HEK293 (cell line): ENCODE data around the gene SUPT4H1.

ENCODE experiments used
- CTCF ChIA-PET: fragments of 350-600 bp; formaldehyde crosslinking; extraction: SDS; loops from one replicate; lab custom pipeline; 2021; ENCODE audit warnings: antibody characterized with exemption; lab: Yijun Ruan, JAX
- POLR2A ChIA-PET: fragments of 300-600 bp; formaldehyde crosslinking; extraction: SDS; loops from one replicate; lab custom pipeline; 2020; ENCODE audit warnings: antibody characterized with exemption, inconsistent platforms; lab: Yijun Ruan, JAX
- H3K27ac ChIP-seq: fragments of 200-500 bp; sonication (Bioruptor generic); 2 replicates; pipeline ENCODE4 v1.5.1; 2014; ENCODE audit warnings: low read depth, low read length, control low read depth, inconsistent platforms; ENCODE audit errors: extremely low read depth
- H3K36me3 ChIP-seq, 2 experiments: fragments of 200-500 bp in 1 of 2; sonication (Bioruptor generic) in 1 of 2; 1 replicate in 1 of 2; 2 replicates in 1 of 2; pipeline ENCODE4 v1.5.1; 2014 to 2017; ENCODE audit warnings: inconsistent platforms in 2 of 2, low read length in 2 of 2; ENCODE audit not compliant: control insufficient read depth in 2 of 2, insufficient read depth in 1 of 2
- H3K4me1 ChIP-seq: fragments of 200-500 bp; sonication (Bioruptor generic); 2 replicates; pipeline ENCODE4 v1.5.1; 2014; ENCODE audit warnings: mild to moderate bottlenecking, low read length, inconsistent platforms; ENCODE audit not compliant: control insufficient read depth, insufficient read depth
- H3K4me3 ChIP-seq: 2 replicates; pipeline ENCODE4 v1.5.1; 2011; ENCODE audit warnings: low read depth, mild to moderate bottlenecking, control low read depth, low read length, moderate library complexity
- H3K9me3 ChIP-seq: fragments of 200-500 bp; sonication (Bioruptor generic); 2 replicates; pipeline ENCODE4 v1.5.1; 2014; ENCODE audit warnings: low read depth, low read length, inconsistent platforms; ENCODE audit not compliant: control insufficient read depth, insufficient read depth
- KLF10 ChIP-seq: fragments of 450-650 bp; IDR thresholded peaks from 2 replicates; pipeline ENCODE4 v1.5.1; 2018; ENCODE audit warnings: missing biosample characterization, mild to moderate bottlenecking, missing genetic modification characterization
- OVOL3 ChIP-seq: fragments of 450-650 bp; formaldehyde crosslinking; IDR thresholded peaks from 2 replicates; pipeline ENCODE4 v1.5.1; 2016; ENCODE audit warnings: missing biosample characterization, missing genetic modification characterization
- ZBTB20 ChIP-seq: fragments of 450-650 bp; formaldehyde crosslinking; IDR thresholded peaks from 2 replicates; pipeline ENCODE4 v1.5.1; 2016; ENCODE audit warnings: missing biosample characterization, missing genetic modification characterization
- ZBTB8A ChIP-seq: fragments of 450-650 bp; formaldehyde crosslinking; IDR thresholded peaks from 2 replicates; pipeline ENCODE4 v1.5.1; 2016; ENCODE audit warnings: missing biosample characterization, missing genetic modification characterization
- ZFP37 ChIP-seq: fragments of 450-650 bp; formaldehyde crosslinking; IDR thresholded peaks from 2 replicates; pipeline ENCODE4 v1.5.1; 2016; ENCODE audit warnings: missing biosample characterization, missing genetic modification characterization
- ZFP41 ChIP-seq: fragments of 450-650 bp; formaldehyde crosslinking; IDR thresholded peaks from 2 replicates; pipeline ENCODE4 v1.5.1; 2016; ENCODE audit warnings: missing biosample characterization, missing genetic modification characterization, borderline replicate concordance
- ZNF239 ChIP-seq: fragments of 450-650 bp; formaldehyde crosslinking; IDR thresholded peaks from 2 replicates; pipeline ENCODE4 v1.5.1; 2016; ENCODE audit warnings: missing biosample characterization, missing genetic modification characterization
- ZNF37A ChIP-seq: fragments of 450-650 bp; IDR thresholded peaks from 2 replicates; pipeline ENCODE4 v1.5.1; 2018; ENCODE audit warnings: missing biosample characterization, missing genetic modification characterization
- ZNF473 ChIP-seq: fragments of 450-650 bp; formaldehyde crosslinking; IDR thresholded peaks from 2 replicates; pipeline ENCODE4 v1.5.1; 2017; ENCODE audit warnings: missing biosample characterization, missing genetic modification characterization
- ZNF549 ChIP-seq: fragments of 450-650 bp; IDR thresholded peaks from 2 replicates; pipeline ENCODE4 v1.5.1; 2018; ENCODE audit warnings: missing biosample characterization, missing genetic modification characterization, mild to moderate bottlenecking, inconsistent platforms, moderate library complexity
- ZNF600 ChIP-seq: fragments of 450-650 bp; formaldehyde crosslinking; IDR thresholded peaks from 2 replicates; pipeline ENCODE4 v1.5.1; 2016; ENCODE audit warnings: missing biosample characterization, missing genetic modification characterization
- ZNF677 ChIP-seq: fragments of 450-650 bp; IDR thresholded peaks from 2 replicates; pipeline ENCODE4 v1.5.0; 2018; ENCODE audit warnings: missing biosample characterization, mild to moderate bottlenecking, missing genetic modification characterization, moderate library complexity
- TF ChIP-seq, protein P1 (sequence below): fragments of 450-650 bp; formaldehyde crosslinking; IDR thresholded peaks from 2 replicates; pipeline ENCODE4 v1.5.1; 2016; ENCODE audit warnings: missing biosample characterization, missing genetic modification characterization, low read depth
- TF ChIP-seq, protein P2 (sequence below): fragments of 450-650 bp; formaldehyde crosslinking; IDR thresholded peaks from 2 replicates; pipeline ENCODE4 v1.5.1; 2016; ENCODE audit warnings: missing biosample characterization, missing genetic modification characterization
- TF ChIP-seq, protein P3 (sequence below): fragments of 450-650 bp; IDR thresholded peaks from 2 replicates; pipeline ENCODE4 v1.5.1; 2018; ENCODE audit warnings: missing biosample characterization, missing genetic modification characterization
- TF ChIP-seq, protein P4 (sequence below): fragments of 450-650 bp; formaldehyde crosslinking; IDR thresholded peaks from 2 replicates; pipeline ENCODE4 v1.5.1; 2017; ENCODE audit warnings: missing biosample characterization, missing genetic modification characterization

SUPT4H1 gene

DNA sequence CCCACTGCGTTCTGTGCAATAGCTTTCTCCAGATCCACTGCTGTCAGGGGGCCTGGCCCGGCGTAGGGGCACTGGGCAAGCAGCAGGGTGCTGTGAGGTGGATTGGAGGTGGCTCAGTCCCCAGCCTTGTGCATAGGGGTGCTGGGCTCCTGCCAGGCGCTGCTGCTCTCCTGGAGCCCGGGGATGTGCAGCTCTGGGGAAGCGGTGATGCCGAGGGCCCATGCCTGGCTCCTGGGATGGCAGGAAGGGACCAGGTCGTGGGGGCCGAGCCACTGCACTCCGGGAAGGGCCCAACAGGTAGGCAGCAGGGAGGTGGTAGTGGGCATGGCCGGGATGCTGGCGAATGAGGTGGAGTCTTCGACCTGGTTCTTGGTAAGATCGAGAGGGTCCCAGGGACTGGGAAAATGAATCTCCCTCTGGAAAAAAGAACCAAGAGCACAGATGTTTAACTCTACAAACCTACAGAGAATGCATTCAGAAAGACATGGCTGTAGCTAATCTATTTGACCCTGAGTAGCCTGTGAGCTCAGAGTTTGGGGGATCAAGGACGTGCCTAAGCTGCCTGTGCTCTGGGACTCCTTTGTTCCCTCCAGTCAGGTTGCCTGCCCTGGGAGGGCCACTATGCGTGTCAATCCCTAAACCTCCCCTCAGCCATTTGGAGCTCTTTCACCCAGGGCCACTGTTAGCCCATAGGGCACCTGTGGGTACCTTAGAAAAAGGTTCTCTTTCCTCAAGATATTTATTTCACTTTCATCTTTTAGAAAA lies 6.6 kb upstream of the SUPT4H1 start:
- H3K9me3 ChIP-seq: no peaks in the 10 kb centered on the region
- H3K36me3 ChIP-seq: peaks cover 0 to 76% of the 10 kb centered on the region in 2 experiments; a peak in 2 of 3 replicates
- H3K27ac ChIP-seq: no peak overlapping the region
- ChIA-PET CTCF (interaction anchor here (1.2 kb wide), 1 partner anchor 59 kb away, joined by 3 read pairs; the partner anchor contains the start of gene RNF43), POLR2A (interaction anchor here (0.5 kb wide), 1 partner anchor 59 kb away, joined by 3 read pairs; the partner anchor contains the start of gene RNF43)
- TF ChIP-seq, protein P1, sequence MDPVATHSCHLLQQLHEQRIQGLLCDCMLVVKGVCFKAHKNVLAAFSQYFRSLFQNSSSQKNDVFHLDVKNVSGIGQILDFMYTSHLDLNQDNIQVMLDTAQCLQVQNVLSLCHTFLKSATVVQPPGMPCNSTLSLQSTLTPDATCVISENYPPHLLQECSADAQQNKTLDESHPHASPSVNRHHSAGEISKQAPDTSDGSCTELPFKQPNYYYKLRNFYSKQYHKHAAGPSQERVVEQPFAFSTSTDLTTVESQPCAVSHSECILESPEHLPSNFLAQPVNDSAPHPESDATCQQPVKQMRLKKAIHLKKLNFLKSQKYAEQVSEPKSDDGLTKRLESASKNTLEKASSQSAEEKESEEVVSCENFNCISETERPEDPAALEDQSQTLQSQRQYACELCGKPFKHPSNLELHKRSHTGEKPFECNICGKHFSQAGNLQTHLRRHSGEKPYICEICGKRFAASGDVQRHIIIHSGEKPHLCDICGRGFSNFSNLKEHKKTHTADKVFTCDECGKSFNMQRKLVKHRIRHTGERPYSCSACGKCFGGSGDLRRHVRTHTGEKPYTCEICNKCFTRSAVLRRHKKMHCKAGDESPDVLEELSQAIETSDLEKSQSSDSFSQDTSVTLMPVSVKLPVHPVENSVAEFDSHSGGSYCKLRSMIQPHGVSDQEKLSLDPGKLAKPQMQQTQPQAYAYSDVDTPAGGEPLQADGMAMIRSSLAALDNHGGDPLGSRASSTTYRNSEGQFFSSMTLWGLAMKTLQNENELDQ (tag by site-specific recombination): no peak
- TF ChIP-seq ZBTB8A (tag by site-specific recombination) (no peak), ZNF600 (tag by site-specific recombination) (no peak), ZNF239 (no peak), OVOL3 (tag by site-specific recombination) (no peak), ZNF473 (tag by site-specific recombination) (no peak), ZBTB20 (no peak), KLF10 (tag by site-specific recombination) (no peak), ZFP41 (no peak), ZNF37A (tag by site-specific recombination) (no peak), ZNF549 (tag by site-specific recombination) (no peak), ZFP37 (tag by site-specific recombination) (no peak), ZNF677 (no peak)
- TF ChIP-seq, protein P2, sequence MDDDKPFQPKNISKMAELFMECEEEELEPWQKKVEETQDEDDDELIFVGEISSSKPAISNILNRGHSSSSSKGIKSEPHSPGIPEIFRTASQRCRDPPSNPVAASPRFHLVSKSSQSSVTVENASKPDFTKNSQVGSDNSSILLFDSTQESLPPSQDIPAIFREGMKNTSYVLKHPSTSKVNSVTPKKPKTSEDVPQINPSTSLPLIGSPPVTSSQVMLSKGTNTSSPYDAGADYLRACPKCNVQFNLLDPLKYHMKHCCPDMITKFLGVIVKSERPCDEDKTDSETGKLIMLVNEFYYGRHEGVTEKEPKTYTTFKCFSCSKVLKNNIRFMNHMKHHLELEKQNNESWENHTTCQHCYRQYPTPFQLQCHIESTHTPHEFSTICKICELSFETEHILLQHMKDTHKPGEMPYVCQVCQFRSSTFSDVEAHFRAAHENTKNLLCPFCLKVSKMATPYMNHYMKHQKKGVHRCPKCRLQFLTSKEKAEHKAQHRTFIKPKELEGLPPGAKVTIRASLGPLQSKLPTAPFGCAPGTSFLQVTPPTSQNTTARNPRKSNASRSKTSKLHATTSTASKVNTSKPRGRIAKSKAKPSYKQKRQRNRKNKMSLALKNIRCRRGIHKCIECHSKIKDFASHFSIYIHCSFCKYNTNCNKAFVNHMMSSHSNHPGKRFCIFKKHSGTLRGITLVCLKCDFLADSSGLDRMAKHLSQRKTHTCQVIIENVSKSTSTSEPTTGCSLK (tag by site-specific recombination): no peak
- TF ChIP-seq, protein P3, sequence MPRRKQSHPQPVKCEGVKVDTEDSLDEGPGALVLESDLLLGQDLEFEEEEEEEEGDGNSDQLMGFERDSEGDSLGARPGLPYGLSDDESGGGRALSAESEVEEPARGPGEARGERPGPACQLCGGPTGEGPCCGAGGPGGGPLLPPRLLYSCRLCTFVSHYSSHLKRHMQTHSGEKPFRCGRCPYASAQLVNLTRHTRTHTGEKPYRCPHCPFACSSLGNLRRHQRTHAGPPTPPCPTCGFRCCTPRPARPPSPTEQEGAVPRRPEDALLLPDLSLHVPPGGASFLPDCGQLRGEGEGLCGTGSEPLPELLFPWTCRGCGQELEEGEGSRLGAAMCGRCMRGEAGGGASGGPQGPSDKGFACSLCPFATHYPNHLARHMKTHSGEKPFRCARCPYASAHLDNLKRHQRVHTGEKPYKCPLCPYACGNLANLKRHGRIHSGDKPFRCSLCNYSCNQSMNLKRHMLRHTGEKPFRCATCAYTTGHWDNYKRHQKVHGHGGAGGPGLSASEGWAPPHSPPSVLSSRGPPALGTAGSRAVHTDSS (tag by site-specific recombination): no peak
- TF ChIP-seq, protein P4, sequence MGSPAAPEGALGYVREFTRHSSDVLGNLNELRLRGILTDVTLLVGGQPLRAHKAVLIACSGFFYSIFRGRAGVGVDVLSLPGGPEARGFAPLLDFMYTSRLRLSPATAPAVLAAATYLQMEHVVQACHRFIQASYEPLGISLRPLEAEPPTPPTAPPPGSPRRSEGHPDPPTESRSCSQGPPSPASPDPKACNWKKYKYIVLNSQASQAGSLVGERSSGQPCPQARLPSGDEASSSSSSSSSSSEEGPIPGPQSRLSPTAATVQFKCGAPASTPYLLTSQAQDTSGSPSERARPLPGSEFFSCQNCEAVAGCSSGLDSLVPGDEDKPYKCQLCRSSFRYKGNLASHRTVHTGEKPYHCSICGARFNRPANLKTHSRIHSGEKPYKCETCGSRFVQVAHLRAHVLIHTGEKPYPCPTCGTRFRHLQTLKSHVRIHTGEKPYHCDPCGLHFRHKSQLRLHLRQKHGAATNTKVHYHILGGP: no peak
- no peak overlapping the region for H3K4me3 ChIP-seq
- H3K4me1 ChIP-seq: peaks cover under 1% of the 10 kb centered on the region; the same call in 1 of the 2 replicates
